Endothelial cell of umbilical vein (primary cell): ENCODE results near the gene ZIC1.

Experiments
- CTCF ChIP-seq, 2 donors: IDR thresholded peaks; 1 replicate in 1 of 2; 2 replicates in 1 of 2; pipeline ENCODE4 v1.5.1; 2011; ENCODE audit warnings: low read length in 2 of 2, mild to moderate bottlenecking in 2 of 2, moderate library complexity in 2 of 2, control low read depth in 1 of 2, inconsistent platforms in 1 of 2, low read depth in 1 of 2; ENCODE audit not compliant: insufficient read depth in 1 of 2; ENCODE audit errors: extremely low read depth in 1 of 2
- EZH2 ChIP-seq: IDR thresholded peaks from 2 replicates; pipeline ENCODE4 v1.6.1; 2012; ENCODE audit warnings: borderline replicate concordance, low read depth, mild to moderate bottlenecking, moderate library complexity, low read length, inconsistent platforms; ENCODE audit not compliant: severe bottlenecking
- MAX ChIP-seq: IDR thresholded peaks from 2 replicates; pipeline ENCODE4 v1.6.1; 2011; ENCODE audit not compliant: insufficient read depth, insufficient read length
- MYC ChIP-seq: IDR thresholded peaks from one replicate; pipeline ENCODE4 v1.6.1; 2011; ENCODE audit warnings: mild to moderate bottlenecking, low read depth, low read length
- POLR2AphosphoS5 ChIP-seq: IDR thresholded peaks from 2 replicates; pipeline ENCODE4 v1.6.1; 2012; ENCODE audit warnings: low read depth, mild to moderate bottlenecking, control low read depth, low read length, moderate library complexity; ENCODE audit not compliant: insufficient read depth

GRCh38 chr3:147373301-147373700 lies 35.9 kb upstream of the ZIC1 start:
- TF ChIP-seq CTCF (IDR thresholded peaks at IDR 0.05; ENCODE audit: extremely low read depth in 1 of 2, insufficient read depth in 1 of 2, low read depth in 1 of 2, low read length in 2 of 2) (no peak), MAX (no peak), MYC (no peak), EZH2 (no peak), POLR2AphosphoS5 (no peak)
